ENCODE measurements around the gene CPT1B.

The CPT1B gene

GRCh38 chr22:50585781-50586180 lies 7.6 kb upstream of the CPT1B start:
- DNase-seq (ENCODE audit: low spot score) = no peak

DNA sequence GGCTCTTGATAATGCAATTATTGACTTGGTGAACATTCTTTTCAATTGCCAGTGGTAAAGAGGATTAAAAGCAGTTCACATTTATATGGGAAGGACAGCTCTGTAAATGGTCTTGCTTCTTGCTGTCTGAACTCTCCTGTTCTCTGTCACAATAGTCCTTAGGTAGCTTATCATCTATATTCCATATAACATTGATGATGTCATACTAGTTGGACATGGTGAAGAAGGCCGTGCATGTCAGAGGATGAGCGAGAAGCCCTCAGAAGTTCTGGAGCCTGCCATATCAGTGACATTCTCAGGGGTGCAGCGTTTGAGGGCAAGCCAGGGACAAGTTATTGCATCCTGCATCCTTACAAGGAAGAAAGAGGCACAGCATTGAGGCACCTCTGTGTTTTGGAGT lies 7.0 kb upstream of the CPT1B start:
- DNase-seq (ENCODE audit: low spot score) = no peak

DNA sequence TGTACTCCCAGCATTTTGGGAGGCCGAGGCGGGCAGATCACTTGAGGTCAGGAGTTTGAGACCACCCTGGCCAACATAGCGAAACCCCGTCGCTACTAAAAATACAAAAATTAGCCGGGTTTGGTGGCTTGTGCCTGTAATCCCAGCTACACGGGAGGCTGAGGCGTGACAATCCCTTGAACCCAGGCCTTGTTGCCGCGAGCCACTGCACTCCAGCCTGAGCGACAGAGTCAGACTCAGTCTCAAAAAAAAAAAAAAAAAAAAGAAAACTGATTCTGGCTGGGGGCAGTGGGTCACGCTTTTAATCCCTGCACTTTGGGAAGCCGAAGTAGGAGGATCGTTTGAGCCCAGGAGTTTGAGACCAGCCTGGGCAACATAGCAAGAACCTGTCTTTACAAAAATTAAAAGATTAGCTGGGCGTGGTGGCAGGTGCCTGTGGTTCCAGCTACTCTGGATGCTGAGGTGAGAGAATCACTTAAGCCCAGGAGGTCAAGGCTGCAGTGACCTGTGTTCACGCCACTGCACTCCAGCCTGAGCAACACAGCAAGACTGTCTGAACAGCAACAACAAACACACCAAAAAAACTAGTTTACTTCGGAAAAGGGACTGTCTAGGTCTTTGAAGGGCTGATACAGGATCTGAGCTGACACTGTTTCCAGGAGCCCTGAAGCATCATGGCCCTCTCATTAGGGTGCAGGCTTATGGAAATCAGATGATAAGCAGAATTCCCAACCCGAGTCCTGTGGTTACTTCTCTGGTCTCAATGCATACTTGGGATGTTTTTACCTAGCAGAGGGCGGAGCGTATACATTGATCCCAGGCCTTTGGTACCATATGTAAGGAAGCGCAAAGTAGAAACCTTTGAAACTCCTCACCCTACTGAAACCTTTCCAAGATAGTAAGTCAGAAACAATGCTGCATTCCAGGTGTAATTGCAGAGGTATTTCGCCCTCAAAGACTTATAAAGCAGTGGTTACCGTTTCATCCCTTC lies 6.2 kb upstream of the CPT1B start:
- no peak for DNase-seq (ENCODE audit: low spot score)

DNA sequence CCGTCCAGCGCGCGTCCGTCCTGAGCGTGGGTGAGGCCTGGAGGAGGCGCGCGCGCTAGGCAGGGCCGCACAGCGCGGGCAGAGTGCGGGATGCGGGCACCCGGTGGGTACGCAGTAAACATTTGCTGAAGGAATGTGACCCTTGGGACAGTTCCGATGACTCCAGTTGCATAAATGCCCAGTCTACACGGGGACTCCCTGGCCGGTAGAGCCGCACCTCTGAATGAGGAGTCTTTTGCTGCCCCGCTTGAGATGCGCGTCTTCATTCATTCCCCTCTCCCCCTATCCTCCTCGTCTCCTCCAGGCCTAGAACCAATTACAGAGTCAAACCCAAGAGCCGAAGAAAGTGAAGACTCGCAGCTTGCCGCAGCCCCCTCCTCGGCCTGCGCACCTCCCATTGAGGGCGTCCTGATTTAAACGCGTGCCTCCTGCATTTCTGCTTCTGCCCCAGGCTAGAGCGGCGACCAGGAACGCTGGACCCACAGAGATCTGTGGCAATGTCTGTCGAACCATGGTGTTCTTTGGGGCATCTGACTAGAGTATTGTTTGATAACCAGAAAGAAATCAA lies 5.2 kb upstream of the CPT1B start:
- DNase-seq (ENCODE audit: low spot score) = peak; percentile 20

DNA sequence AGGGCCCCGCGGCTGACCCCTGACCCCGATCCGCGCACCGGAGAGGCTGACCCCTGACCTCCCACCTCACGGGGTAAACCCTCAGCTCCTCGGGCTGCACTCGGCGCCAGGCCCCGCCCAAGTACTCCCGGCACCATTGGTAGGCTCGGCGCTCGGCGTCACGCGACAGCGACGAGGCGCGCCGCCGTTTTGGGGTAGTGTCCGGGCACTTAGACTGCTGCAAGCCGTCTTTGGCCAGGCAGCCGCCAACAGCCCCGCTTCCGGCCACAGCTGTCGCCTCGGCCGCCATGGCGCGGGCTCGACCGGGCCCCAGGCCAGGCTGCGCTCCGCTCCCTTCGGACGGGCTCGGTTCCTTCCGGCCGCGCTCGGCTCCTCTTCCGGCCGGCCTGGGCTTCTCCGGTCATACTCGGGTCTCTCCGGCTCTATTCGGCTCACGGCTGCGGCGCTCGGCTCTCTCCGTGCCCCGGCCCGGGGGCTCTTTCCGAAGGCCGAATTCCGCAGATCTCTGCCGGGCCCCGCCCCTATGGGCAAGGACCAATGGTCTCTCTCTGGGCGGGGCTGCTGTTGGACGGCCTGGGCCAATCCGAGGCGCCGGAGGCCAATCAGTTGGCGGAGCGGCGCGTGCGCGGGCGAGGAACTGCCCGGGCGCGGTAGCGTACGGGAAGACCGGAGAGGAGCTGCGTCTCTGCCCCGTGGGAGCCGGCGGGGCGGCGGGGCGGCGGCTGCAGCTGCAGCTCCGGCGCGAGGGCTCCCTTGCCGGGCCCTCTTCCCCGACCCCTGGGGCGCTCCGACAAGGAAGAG lies 4.5 kb upstream of the CPT1B start, which contains the start of gene CHKB:
Gene CHKB, minus strand, starts transcription at position 357 of the 801 bp plus-strand sequence. Its CDS starts 68 bp downstream, at position 289.
- peak; percentile 98 for DNase-seq (ENCODE audit: low spot score)

GRCh38 chr22:50581950-50582492 lies 3.8 kb upstream of the CPT1B start:
- no peak for DNase-seq (ENCODE audit: low spot score)

DNA sequence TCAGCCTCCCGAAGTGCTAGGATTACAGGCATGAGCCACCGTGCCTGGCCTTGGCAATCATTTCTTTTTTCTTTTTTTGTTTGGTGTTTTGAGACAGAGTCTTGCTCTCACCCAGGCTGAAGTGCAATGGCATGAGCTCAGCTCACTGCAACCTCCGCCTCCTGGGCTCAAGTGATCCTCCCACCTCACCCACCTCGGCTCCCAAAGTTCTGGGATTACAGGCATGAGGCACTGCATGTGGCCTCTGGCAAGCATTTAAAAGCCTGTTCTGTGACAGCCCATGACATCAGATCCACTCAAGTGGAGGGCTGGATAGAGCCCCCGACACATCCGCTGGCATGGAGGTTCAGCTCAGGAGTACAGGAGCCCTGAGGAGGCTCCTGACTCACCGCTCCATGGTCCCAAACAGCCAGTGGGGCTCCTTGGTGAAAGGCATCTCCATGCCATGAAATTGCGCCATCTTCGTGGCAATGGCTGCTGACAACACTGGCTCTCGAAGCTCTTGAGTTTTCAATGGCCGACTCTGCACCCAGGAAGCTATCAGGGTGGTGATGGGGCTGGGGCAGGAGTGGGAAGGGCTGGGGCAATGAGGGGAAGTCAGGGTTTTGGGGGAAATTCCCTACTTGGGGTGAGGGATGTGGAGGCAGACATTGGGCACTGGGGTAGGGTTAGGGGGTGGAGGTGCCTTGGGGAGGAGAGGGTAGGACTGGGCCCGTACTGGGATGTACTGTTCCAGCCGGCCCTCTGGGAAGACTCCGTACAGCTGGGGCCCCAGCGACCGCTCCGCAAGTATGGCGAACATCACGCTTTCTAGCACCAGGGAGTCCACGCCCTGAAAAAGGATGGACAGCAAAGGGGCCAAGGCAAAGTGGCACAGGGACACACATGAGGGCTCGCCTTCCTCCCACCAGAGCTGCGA lies 3.1 kb upstream of the CPT1B start:
- no peak for DNase-seq (ENCODE audit: low spot score)

DNA sequence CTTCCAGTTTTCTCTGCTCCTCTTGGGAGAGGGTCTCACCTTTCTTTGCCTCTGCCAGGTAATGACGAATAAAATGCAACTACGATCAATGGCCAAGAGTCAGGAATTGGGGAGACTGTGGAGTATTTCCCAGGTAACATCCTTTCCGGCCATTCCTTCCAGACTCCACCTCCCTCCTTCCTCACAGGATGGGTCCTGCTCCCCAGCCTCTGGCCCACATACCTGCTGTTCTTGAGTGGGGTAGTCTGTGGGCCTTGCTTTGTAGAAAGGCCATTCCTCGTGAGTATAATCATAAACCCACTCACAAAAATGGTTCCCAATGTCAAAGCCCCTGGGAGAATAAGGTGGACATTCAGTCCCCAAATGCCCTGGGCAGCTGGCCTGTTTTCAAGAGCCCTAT lies 1.5 kb upstream of the CPT1B start:
- DNase-seq (ENCODE audit: low spot score) = no peak

- peak; percentile 55 for DNase-seq (ENCODE audit: low spot score)
These were observed 616 bp upstream of the CPT1B start for GRCh38 chr22:50578776-50579310.

DNA sequence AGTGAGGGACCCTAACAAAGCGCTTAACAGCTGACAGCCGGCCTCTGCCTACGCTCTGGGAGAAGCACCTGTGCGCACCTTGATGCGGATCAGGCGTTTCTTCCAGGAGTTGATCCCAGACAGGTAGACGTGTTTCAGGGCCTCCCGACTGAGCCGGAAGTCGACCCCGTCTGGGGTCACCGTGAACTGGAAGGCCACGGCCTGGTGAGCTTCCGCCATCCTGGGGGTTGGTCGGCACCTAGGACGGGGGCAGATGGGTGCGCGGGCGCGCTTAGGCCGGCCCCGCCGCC lies 585 bp downstream of the CPT1B start:
- no peak for DNase-seq (ENCODE audit: low spot score)

DNA sequence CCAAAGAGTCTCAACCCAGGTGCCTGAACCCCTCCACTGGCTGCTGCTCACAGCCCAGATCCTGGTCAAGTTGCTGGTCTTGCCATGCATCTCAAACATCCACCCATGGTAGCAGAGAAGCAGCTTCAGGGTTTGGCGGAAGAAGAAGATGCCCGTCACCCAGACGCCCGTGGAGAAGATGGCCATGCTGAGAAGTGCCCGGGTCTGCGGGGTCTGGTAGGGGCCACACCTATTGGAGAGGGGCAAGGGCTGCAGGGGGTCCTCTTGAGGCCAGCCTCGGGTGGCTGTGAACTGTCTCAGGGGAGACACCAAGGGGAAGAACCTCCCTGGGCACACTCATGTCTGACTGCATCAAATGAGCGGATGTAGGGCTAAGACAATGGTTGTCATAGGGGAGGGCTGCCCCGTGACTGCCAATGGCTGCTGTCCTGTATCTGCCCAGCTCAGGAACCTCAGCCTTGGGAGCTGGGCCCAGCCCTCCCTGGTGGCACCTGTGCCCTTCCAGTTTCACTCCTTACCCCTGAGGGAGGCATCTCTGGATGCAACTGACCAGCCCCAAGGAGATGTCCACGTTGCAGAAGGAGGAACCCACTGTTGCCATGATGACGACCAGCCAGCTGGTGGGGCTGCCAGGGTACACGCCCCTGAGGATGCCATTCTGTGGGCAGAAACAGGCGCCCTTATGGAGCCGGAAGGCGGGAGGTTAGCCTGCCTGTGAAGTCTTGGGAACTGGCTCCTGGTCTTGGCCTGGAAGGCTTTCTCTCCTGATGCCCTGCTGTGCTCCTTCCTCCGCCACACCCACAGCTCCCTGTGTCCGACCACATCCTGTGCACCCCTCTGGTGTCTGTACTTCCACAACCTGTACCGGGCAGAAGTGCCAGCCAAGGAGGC lies 1.2 kb downstream of the CPT1B start:
- no peak for DNase-seq (ENCODE audit: low spot score)

DNA sequence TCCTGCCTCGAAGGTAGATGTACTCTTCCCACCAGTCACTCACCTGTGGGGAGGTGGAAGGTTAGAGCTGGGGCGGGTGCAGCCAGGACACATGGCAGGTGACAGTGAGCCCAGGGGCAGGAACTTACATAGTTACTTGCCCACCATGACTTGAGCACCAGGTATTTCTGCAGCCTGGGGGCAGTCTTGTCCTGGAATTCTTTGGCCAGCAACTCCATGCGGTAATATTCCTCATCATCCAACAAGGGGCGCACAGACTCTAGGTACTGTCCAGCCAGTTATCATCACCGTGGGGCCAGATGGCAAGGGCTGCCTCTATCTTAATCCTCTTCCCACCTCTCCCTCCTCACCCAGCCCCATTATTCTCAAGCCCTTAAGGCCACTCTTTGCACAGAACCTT lies 2.2 kb downstream of the CPT1B start:
- no peak for DNase-seq (ENCODE audit: low spot score)

- no peak for DNase-seq (ENCODE audit: low spot score)
These were observed 2.7 kb downstream of the CPT1B start for GRCh38 chr22:50575426-50575941.

DNA sequence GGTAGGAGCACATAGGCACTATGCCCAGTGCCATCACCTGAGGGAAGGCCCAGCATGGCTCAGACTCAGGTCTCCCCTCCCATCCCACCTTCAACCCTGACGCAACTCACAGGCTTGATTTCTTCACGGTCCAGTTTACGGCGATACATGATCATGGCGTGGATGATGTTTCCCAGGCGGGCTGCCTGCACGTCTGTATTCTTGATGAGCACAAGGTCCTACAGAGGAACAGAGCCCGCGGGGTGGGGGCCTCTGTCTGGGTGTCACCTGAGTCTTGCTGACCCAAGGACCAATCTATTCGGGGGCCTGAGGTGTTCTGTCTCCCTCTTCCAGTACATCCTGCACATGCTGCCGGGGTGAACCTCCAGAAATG lies 3.9 kb downstream of the CPT1B start:
- DNase-seq (ENCODE audit: low spot score) = no peak

DNA sequence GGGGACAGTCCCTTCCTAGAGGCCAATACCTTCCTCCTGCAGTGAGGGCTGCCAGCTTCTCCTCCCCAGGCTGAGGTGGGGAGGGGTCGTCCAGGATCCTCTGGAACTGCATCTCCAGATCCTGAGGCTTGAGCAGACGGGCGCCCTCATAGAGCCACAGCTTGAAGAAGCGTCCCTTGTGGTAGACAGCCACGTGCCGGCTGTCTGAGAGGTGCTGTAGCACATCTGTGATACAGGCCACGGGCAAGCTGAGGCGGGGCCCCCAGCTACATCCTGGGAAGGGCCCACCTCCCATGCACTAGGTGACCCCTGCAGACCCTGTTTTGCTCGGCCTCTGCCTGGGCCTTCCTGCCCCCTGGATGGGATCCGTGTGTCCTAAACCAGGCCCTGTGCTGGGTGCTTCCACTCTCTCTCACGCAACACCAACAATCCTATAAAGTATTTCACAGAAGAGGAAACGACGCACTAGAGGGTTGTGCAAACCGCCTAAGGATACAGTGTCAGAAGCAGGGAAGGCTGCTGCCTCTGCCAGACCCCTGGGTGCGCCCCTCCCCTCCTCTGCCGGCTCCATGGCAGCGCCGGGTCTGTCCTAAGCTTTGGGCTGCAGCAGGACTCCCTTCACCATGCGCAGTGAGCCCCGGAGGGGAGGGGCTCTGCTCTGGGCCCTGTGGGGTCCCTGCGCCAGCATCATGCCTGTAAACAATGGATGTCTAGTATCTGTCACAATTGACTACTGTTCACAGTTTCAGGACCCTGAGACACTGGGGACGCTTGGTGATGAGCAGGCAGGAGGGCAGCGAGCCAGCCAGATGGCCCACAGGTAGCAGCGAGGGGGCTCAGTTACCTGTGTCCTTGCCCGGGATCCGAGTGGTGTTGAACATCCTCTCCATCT lies 4.5 kb downstream of the CPT1B start:
- no peak for DNase-seq (ENCODE audit: low spot score)

DNA sequence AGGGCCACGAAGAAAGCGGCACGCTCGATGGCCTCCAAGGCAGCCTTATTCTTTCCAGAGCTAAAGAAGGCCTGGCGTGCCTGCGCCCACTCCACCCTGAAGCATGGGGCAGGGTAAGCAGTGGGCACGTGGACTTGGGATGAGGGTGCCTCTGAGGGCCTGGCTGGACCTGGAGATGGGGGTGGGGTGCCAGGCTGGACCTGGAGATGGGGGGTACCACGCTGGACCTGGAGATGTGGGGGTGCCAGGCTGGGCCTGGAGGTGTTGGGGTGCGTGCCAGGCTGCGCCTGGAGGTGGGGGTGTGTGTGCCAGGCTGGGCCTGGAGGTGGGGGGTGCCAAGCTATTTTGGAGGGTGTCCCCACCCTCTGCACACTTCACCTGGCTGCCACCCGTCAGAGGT lies 5.3 kb downstream of the CPT1B start:
- DNase-seq (ENCODE audit: low spot score) = no peak

DNA sequence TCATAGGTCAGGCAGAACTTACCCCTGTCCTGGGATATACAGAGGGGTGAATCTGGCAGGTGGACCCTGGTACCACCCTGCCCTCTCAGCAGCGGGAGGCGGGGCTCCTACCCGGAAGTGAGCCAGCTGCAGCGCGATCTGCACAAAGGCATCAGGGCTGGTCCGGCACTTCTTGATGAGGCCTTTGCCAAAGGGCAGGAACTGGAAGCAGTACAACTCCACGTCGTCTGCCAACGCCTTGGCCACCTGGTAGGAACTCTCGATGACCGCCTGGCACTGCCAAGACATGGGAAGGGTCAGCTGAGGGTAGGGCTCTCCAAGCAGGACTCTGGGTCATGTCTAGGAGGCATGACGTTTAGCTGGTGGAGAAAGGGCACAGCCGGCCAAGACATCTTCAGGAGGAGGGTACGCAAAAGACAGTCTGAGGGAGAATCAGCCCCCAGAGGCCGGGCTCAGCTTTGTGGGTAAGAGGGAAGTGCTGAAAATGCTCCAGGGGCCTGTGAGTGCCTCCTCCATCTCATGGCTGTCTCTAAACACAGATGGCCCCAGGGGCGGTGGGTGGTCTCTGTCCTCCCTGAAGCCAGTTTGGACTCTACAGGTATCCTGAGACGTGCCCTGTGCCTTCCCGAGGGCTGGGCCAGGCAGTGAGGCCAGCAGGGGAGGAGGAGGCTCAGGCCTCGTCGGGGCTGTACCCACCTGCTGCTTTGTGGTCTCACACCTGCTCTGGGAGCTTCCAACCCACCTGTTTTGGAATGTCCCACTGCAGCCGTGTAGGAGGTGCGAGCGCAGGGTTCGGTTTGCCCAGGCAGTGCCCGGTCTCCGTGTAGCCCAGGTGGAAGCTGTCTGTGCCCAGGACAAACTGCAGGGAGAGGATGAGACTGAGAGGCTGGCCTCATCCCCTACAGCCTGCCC lies 6.7 kb downstream of the CPT1B start:
- no peak for DNase-seq (ENCODE audit: low spot score)

DNA sequence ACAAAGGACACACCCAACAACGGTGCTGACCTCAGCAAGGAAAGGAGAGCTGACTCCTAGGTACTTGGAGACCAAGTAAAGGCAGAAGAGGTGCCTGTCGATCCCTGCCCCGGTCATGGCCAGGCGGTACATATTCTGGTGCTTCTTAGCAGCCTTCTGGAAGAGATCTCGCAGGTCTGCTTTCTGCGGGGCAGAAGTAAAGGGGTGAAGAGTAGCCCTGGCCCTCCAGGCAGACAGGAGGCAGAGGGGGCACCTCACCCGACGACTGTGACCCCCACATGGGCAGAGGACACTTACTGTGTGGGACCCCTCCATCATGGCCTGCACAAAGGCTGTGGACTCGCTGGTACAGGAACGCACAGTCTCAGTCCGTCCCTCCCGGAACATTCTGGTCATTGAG lies 7.4 kb downstream of the CPT1B start:
- DNase-seq (ENCODE audit: low spot score) = no peak
